Thoracic aorta (tissue), 2 donors: ENCODE measurements around the gene RNF31. TPM values are rescaled to one million over a fixed set of nuclear protein-coding genes. Genes with fewer than 3 reads are reported as not detected.

ENCODE experiments used
- ATAC-seq: fragments of 150-250 bp; one replicate; pipeline ENCODE4 v1.8.0; 2017; ENCODE audit warnings: low read depth; ENCODE audit not compliant: insufficient number of reproducible peaks, low FRiP score
- DNase-seq: peaks from one replicate; pipeline ENCODE4 v3.0.0-alpha.2; 2020; ENCODE audit warnings: low spot score
- H3K27ac ChIP-seq, 2 donors: fragments of 200-600 bp; sonication (generic); 1 replicate in 1 of 2; 2 replicates in 1 of 2; pipeline ENCODE4 v1.5.1; 2016; ENCODE audit warnings: mild to moderate bottlenecking in 2 of 2, moderate library complexity in 2 of 2
- H3K27me3 ChIP-seq: fragments of 200-600 bp; sonication (generic); replicated peaks from 2 replicates; pipeline ENCODE4 v1.6.0; 2016; ENCODE audit warnings: mild to moderate bottlenecking; ENCODE audit not compliant: insufficient read depth
- H3K36me3 ChIP-seq: fragments of 200-600 bp; sonication (generic); one replicate; pipeline ENCODE4 v1.5.1; 2016
- H3K4me1 ChIP-seq, 2 donors: fragments of 200-600 bp; sonication (generic); 1 replicate in 1 of 2; 2 replicates in 1 of 2; pipeline versions ENCODE4 v1.5.1 to v1.6.0; 2016; ENCODE audit warnings: low read depth in 2 of 2, mild to moderate bottlenecking in 1 of 2; ENCODE audit not compliant: control insufficient read depth in 1 of 2
- H3K4me3 ChIP-seq: fragments of 200-600 bp; sonication (generic); 2 replicates; pipeline ENCODE4 v1.5.1; 2016; ENCODE audit warnings: mild to moderate bottlenecking
- H3K9me3 ChIP-seq: fragments of 200-600 bp; sonication (generic); 2 replicates; pipeline ENCODE4 v1.5.1; 2016
- total RNA-seq, 2 donors: library from RNA; depleted of rRNA; stranded (reverse); fragments of >200 nt; gene quantifications; one replicate each; pipeline versions ENCODE4 v1.1.0 to v1.2.3, GENCODE V29; 2016
- TF ChIP-seq, protein P1 (sequence below): fragments of 200-600 bp; sonication (generic); IDR thresholded peaks from one replicate; pipeline ENCODE4 v1.5.1; 2019; ENCODE audit warnings: antibody characterized with exemption

RNF31 gene
- total RNA-seq, 2 donors from 2014 or later = 60.4 to 94.6 TPM

DNA sequence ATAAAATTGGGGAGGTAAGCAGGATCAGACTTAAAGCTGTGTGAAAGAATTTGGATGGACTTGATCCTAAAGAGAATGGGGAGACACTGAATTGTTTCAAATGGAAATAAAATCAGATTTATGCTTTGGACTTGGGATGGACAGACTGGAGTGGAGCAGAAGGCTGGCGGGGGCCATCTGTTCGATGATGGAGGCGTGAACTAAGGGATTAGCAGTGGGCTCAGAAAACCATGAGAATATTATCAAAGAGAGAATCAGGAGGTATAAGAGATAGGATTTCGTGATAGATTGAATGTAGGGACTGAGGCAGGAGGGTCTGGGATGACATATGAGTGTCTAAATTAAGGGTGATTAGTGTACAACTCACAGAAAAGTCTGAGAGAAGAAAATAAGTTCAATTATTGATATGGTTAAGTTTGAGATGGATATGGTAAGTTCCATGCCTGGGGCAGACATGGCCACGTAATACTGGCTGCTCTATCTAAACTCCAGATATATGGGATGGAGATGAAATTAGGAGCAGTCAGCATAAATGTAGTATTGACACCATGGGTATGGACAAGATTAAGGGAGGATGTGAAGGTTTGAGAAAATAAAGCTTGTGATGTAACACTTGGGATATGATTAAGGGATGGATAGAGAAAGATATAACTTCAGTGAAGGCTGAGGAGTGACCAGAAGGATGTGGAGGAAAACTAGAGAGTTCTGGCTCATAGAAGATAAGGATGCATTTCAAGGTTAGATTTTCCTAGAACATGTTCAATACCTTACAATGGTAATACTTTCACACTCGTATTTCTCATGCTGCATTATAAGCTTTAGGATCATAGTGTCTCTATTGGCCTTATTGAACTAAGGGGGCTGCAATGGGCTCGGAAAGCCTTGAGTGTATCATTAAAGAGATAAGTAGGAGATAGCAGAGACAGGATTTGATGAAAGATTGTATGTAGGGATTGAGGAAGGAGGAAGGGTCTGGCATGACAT is 57.2 kb downstream of the RNF31 start:
- Histone ChIP-seq H3K4me1 (no peaks in the 10 kb centered on the region), H3K27ac (no peak overlapping the region), H3K27me3 (no peaks in the 10 kb centered on the region), H3K9me3 (no peaks in the 10 kb centered on the region), H3K36me3 (peaks cover 44% of the 10 kb centered on the region), H3K4me3 (no peak overlapping the region)
- TF ChIP-seq, protein P1, sequence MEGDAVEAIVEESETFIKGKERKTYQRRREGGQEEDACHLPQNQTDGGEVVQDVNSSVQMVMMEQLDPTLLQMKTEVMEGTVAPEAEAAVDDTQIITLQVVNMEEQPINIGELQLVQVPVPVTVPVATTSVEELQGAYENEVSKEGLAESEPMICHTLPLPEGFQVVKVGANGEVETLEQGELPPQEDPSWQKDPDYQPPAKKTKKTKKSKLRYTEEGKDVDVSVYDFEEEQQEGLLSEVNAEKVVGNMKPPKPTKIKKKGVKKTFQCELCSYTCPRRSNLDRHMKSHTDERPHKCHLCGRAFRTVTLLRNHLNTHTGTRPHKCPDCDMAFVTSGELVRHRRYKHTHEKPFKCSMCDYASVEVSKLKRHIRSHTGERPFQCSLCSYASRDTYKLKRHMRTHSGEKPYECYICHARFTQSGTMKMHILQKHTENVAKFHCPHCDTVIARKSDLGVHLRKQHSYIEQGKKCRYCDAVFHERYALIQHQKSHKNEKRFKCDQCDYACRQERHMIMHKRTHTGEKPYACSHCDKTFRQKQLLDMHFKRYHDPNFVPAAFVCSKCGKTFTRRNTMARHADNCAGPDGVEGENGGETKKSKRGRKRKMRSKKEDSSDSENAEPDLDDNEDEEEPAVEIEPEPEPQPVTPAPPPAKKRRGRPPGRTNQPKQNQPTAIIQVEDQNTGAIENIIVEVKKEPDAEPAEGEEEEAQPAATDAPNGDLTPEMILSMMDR = no peak
- DNase-seq (no peak), ATAC-seq (no peak)

DNA sequence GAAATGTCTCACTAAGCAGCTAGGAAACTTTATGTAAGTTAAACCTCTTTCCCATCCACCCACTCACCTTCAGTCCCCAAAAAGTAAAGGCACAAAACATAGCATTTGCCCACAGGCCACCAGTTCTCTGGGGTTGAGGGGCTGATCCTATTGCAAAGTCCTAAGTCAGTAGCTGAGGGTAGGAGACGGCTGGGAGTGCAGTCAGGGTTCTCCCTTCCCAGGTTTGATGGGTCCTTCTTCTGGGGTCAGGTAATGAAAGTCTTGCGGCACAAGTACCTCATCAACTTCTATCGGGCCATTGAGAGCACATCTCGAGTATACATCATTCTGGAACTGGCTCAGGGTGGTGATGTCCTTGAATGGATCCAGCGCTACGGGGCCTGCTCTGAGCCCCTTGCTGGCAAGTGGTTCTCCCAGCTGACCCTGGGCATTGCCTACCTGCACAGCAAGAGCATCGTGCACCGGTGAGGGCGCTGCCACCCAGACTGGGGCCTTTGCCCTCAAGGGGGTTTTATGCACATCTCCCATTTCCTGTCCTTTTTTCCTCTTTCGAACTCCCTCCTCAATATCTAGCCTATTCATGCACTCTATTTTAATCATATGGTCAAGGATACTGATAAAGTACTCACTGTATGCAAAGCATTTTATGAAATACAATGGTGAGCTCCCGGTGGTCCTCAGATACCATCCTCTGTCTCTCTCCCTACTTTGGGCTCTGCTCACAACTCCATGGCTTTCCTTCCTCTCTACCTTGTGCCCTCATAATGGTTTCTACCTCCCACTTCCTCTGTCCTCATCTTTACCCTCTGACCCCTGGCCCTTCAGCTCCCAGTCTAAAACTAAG is 59.2 kb downstream of the RNF31 start:
- Histone ChIP-seq H3K27me3 (no peaks in the 10 kb centered on the region), H3K4me1 (peaks cover 0 to under 1% of the 10 kb centered on the region in 2 donors), H3K27ac (no peak overlapping the region), H3K36me3 (peaks cover 44% of the 10 kb centered on the region), H3K4me3 (no peak overlapping the region), H3K9me3 (no peaks in the 10 kb centered on the region)
- no peak for ATAC-seq
- TF ChIP-seq, protein P1 = no peak
- no peak for DNase-seq

DNA sequence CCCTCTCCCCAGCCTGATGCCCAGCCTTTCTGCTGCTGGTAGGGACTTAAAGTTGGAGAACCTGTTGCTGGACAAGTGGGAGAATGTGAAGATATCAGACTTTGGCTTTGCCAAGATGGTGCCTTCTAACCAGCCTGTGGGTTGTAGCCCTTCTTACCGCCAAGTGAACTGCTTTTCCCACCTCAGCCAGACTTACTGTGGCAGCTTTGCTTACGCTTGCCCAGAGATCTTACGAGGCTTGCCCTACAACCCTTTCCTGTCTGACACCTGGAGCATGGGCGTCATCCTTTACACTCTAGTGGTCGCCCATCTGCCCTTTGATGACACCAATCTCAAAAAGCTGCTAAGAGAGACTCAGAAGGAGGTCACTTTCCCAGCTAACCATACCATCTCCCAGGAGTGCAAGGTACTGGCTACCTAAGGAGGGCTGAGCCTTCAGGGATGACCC is 59.8 kb downstream of the RNF31 start:
- Histone ChIP-seq H3K27ac (no peak overlapping the region), H3K4me1 (peaks cover 2 to 7% of the 10 kb centered on the region in 2 donors), H3K36me3 (peaks cover 39% of the 10 kb centered on the region), H3K4me3 (no peak overlapping the region), H3K9me3 (no peaks in the 10 kb centered on the region), H3K27me3 (no peaks in the 10 kb centered on the region)
- no peak for DNase-seq
- ATAC-seq = no peak
- TF ChIP-seq, protein P1 = no peak

DNA sequence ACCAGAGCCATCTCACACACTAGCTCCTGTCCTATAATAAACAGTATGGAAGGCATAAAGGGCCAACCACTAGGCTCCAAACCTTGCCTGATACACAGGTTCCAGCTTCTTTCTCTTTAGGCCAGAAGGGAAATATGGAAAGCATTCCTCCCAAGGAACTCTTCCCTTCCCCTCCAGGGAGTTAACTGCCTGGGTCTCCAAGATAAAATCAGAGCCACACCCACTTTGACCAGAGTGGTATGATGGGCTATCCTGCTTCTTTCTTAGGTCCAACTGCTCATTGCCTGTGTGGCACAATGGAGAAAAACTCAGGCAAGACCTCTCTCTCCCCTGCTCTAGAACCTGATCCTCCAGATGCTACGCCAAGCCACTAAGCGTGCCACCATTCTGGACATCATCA is 60.3 kb downstream of the RNF31 start:
- TF ChIP-seq, protein P1 = no peak
- Histone ChIP-seq H3K36me3 (peaks cover 36% of the 10 kb centered on the region), H3K27ac (no peak overlapping the region), H3K27me3 (no peaks in the 10 kb centered on the region), H3K4me3 (no peak overlapping the region), H3K9me3 (no peaks in the 10 kb centered on the region), H3K4me1 (peaks cover 5 to 11% of the 10 kb centered on the region in 2 donors)
- ATAC-seq = no peak
- no peak for DNase-seq

Other genes with a start within 250 kb of the RNF31 start
- gene DHRS4, start 193.7 kb upstream of the RNF31 start, total RNA-seq = 10 to 100 TPM; 18.0 to 20.6 TPM
- 1 to 10 TPM; 5.5 to 6.9 TPM for gene DHRS4L2, start 158.6 kb upstream of the RNF31 start, total RNA-seq
- under 1 TPM in 1 of 2 donors, not detected in 1; 0.14 TPM for gene CARMIL3, start 95.5 kb upstream of the RNF31 start, total RNA-seq
- gene CPNE6, start 75.9 kb upstream of the RNF31 start, total RNA-seq = 1 to 10 TPM; 1.3 to 2.4 TPM
- 10 to 100 TPM; 11.4 to 16.9 TPM for gene PCK2, start 53.2 kb upstream of the RNF31 start, total RNA-seq
- 10 to 100 TPM; 52.8 to 54.2 TPM for gene DCAF11, start 32.7 kb upstream of the RNF31 start, total RNA-seq
- 1 to 10 TPM in 1 of 2 donors, under 1 TPM in 1; 0.92 to 6.1 TPM for gene NRL, start 32.5 kb upstream of the RNF31 start, total RNA-seq
- gene FITM1, start 16.8 kb upstream of the RNF31 start, total RNA-seq = under 1 TPM in 1 of 2 donors, not detected in 1; 0.78 TPM
- 10 to 100 TPM; 61.2 to 84.5 TPM for gene PSME1, start 11.3 kb upstream of the RNF31 start, total RNA-seq
- gene EMC9, start 5.9 kb upstream of the RNF31 start, total RNA-seq = 10 to 100 TPM in 1 of 2 donors, 1 to 10 TPM in 1; 4.9 to 18.6 TPM
- 10 to 100 TPM; 24.6 to 28.8 TPM for gene PSME2, start 888 bp upstream of the RNF31 start, total RNA-seq
- gene IRF9, start 13.8 kb downstream of the RNF31 start, total RNA-seq = 10 to 100 TPM; 74.8 to 86.1 TPM
- 10 to 100 TPM; 13.1 to 23.6 TPM for gene REC8, start 24.6 kb downstream of the RNF31 start, total RNA-seq
- 10 to 100 TPM; 19.9 to 64.6 TPM for gene IPO4, start 41.3 kb downstream of the RNF31 start, total RNA-seq
- gene TM9SF1, start 47.9 kb downstream of the RNF31 start, total RNA-seq = 10 to 100 TPM; 51.8 to 81.9 TPM
- gene TSSK4, start 58.2 kb downstream of the RNF31 start, total RNA-seq = not detected
- 10 to 100 TPM; 33.4 to 58.3 TPM for gene CHMP4A, start 66.0 kb downstream of the RNF31 start, total RNA-seq
- 10 to 100 TPM; 15.7 to 24.0 TPM for gene MDP1, start 68.6 kb downstream of the RNF31 start, total RNA-seq
- gene NEDD8, start 84.9 kb downstream of the RNF31 start, total RNA-seq = 10 to 100 TPM; 76.0 to 91.4 TPM
- 10 to 100 TPM; 39.2 to 51.3 TPM for gene GMPR2, start 85.4 kb downstream of the RNF31 start, total RNA-seq
- 10 to 100 TPM; 52.4 to 83.5 TPM for gene TINF2, start 95.1 kb downstream of the RNF31 start, total RNA-seq
- under 1 TPM in 1 of 2 donors, not detected in 1; 0.21 TPM for gene TGM1, start 115.7 kb downstream of the RNF31 start, total RNA-seq
- 10 to 100 TPM; 28.2 to 44.7 TPM for gene RABGGTA, start 124.1 kb downstream of the RNF31 start, total RNA-seq
- 10 to 100 TPM; 25.5 to 31.4 TPM for gene DHRS1, start 152.3 kb downstream of the RNF31 start, total RNA-seq
- 10 to 100 TPM; 15.8 to 19.2 TPM for gene NOP9, start 152.4 kb downstream of the RNF31 start, total RNA-seq
- gene CIDEB, start 160.5 kb downstream of the RNF31 start, total RNA-seq = 10 to 100 TPM; 10.9 to 17.3 TPM
- gene LTB4R2, start 162.6 kb downstream of the RNF31 start, total RNA-seq = 10 to 100 TPM; 15.2 to 21.8 TPM
- 10 to 100 TPM in 1 of 2 donors, 1 to 10 TPM in 1; 8.9 to 13.1 TPM for gene LTB4R, start 164.0 kb downstream of the RNF31 start, total RNA-seq
- 10 to 100 TPM; 25.5 to 28.7 TPM for gene ADCY4, start 187.6 kb downstream of the RNF31 start, total RNA-seq
- 10 to 100 TPM in 1 of 2 donors, 1 to 10 TPM in 1; 6.8 to 17.9 TPM for gene RIPK3, start 192.5 kb downstream of the RNF31 start, total RNA-seq
- gene NFATC4, start 220.7 kb downstream of the RNF31 start, total RNA-seq = 10 to 100 TPM; 62.0 to 84.5 TPM